Adrenal gland (tissue), 12 donors: ENCODE measurements around the gene AMHR2. TPM values are rescaled to one million over a fixed set of nuclear protein-coding genes. Genes with fewer than 3 reads are reported as not detected.

Source experiments
- DNase-seq, 7 donors: peaks; one replicate each; pipeline ENCODE4 v3.0.0-alpha.2; 2019 to 2020
- H3K27ac ChIP-seq, 5 donors: fragments of 200-600 bp; sonication (generic) in 4 of 5; 1 replicate in 3 of 5; 2 replicates in 2 of 5; pipeline versions ENCODE4 v1.5.1 to v1.8.0; 2016 to 2020; ENCODE audit warnings: mild to moderate bottlenecking in 1 of 5
- H3K27me3 ChIP-seq: fragments of 200-600 bp; 2 replicates; pipeline ENCODE4 v1.8.0; 2021
- H3K36me3 ChIP-seq, 2 donors: fragments of 200-600 bp; replicated peaks in 1 of 2; 1 replicate in 1 of 2; 2 replicates in 1 of 2; pipeline versions ENCODE4 v1.5.1 to v1.8.0; 2018 to 2022
- H3K4me1 ChIP-seq, 2 donors: fragments of 200-600 bp; replicated peaks in 1 of 2; 1 replicate in 1 of 2; 2 replicates in 1 of 2; pipeline versions ENCODE4 v1.5.1 to v1.8.0; 2018 to 2021
- H3K4me3 ChIP-seq, 4 donors: fragments of 200-600 bp; sonication (generic) in 3 of 4; one replicate each; pipeline ENCODE4 v1.5.1; 2016 to 2018
- H3K9me3 ChIP-seq, 3 donors: fragments of 200-600 bp; sonication (generic) in 1 of 3; replicated peaks in 1 of 3; 1 replicate in 2 of 3; 2 replicates in 1 of 3; pipeline versions ENCODE4 v1.5.1 to v1.8.0; 2016 to 2021
- POLR2A ChIP-seq, 2 donors: fragments of 450-650 bp; IDR thresholded peaks; one replicate each; pipeline ENCODE4 v1.6.1; 2017; ENCODE audit warnings: antibody characterized with exemption in 2 of 2, mild to moderate bottlenecking in 2 of 2, moderate library complexity in 1 of 2
- WGBS, 4 donors: extraction: QIAGEN DNeasy Blood & Tissue Kit in 2 of 4; methylation state at CpG; one replicate each; pipeline versions ENCODE4 v1.1.5 to v1.1.7; 2013 to 2017; 5-methylcytosine and 5-hydroxymethylcytosine counted together
- intact Hi-C, 2 donors: fragments of 100-400 bp; cut with DNase I; formaldehyde crosslinking; loops; one replicate each; pipeline versions ENCODE4 v1.14.1 to v1.15.0; 2022 to 2023
- polyA plus RNA-seq, 3 donors: library from polyadenylated mRNA; stranded (reverse); fragments of 200-250 nt in 2 of 3; fragments of 350-450 nt in 1 of 3; fragmentation: Illumina TruSeq in 1 of 3; extraction: RNeasy Lipid Tissue Mini Kit (QIAGEN cat#74804) in 1 of 3; gene quantifications; one replicate each; pipeline ENCODE4 v1.2.3, GENCODE V29; 2013 to 2014
- total RNA-seq, 9 donors: library from RNA; depleted of rRNA in 4 of 9; stranded (reverse); fragments of >200 nt in 4 of 9; fragments of 120-200 nt in 1 of 9; fragmentation: NEBNext Ultra II Directional in 1 of 9; extraction: Animal tissue kit (Norgen Biotek cat#: 25700) in 1 of 9; gene quantifications; one replicate each; pipeline versions ENCODE4 v1.1.0 to v1.2.4, GENCODE V29; 2013 to 2023
- TF ChIP-seq, protein P1 (sequence below), 6 experiments: fragments of 450-650 bp in 4 of 6; fragments of 200-600 bp in 2 of 6; sonication (generic) in 1 of 6; IDR thresholded peaks; 1 replicate in 5 of 6; 2 replicates in 1 of 6; pipeline versions ENCODE4 v1.5.1 to v1.8.0; 2016 to 2021; ENCODE audit warnings: antibody characterized with exemption in 6 of 6, mild to moderate bottlenecking in 2 of 6, moderate library complexity in 1 of 6
- donor health status: healthy with polysubstance abuse.
- donor health status: Bipolar disorder and iron deficiency.
- donor health status: DM: yes; HTN: yes; CAD: no.
- donor health status: DM: no; HTN: no; CAD: no.
- donor health status: DM: no; HTN: no; CAD: no.
- donor health status: DM: yes; HTN: yes; CAD: no.

AMHR2 gene
- total and polyA plus RNA-seq, 12 donors, result 19.8 to 106 (median 68.3) TPM

- Histone ChIP-seq H3K27me3 (no peaks in the 10 kb centered on the region), H3K4me1 (peaks cover 31 to 39% of the 10 kb centered on the region in 2 donors), H3K36me3 (peaks cover 0 to 17% of the 10 kb centered on the region in 2 donors), H3K9me3 (no peaks in the 10 kb centered on the region), H3K27ac (peak overlapping the region; percentile 58 to 97 (median 92)), H3K4me3 (peak overlapping the region in 3 of 4 donors; percentile 40 to 58 (median 42))
- intact Hi-C loops, result no loop called here
- DNase-seq, result peak in 1 of 7 donors; percentile 30
- TF ChIP-seq, protein P1, sequence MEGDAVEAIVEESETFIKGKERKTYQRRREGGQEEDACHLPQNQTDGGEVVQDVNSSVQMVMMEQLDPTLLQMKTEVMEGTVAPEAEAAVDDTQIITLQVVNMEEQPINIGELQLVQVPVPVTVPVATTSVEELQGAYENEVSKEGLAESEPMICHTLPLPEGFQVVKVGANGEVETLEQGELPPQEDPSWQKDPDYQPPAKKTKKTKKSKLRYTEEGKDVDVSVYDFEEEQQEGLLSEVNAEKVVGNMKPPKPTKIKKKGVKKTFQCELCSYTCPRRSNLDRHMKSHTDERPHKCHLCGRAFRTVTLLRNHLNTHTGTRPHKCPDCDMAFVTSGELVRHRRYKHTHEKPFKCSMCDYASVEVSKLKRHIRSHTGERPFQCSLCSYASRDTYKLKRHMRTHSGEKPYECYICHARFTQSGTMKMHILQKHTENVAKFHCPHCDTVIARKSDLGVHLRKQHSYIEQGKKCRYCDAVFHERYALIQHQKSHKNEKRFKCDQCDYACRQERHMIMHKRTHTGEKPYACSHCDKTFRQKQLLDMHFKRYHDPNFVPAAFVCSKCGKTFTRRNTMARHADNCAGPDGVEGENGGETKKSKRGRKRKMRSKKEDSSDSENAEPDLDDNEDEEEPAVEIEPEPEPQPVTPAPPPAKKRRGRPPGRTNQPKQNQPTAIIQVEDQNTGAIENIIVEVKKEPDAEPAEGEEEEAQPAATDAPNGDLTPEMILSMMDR (IDR thresholded peaks at IDR 0.05), result no peak
- TF ChIP-seq POLR2A (IDR thresholded peaks at IDR 0.05), result peak in 1 of 2 donors; percentile 88
- WGBS, 4 donors, result 13 to 18% (median 13%) methylated on average over 20 to 23 of the region's 23 CpGs
Observed at GRCh38 chr12:53378724-53379388, 44.8 kb upstream of the AMHR2 start.

DNA sequence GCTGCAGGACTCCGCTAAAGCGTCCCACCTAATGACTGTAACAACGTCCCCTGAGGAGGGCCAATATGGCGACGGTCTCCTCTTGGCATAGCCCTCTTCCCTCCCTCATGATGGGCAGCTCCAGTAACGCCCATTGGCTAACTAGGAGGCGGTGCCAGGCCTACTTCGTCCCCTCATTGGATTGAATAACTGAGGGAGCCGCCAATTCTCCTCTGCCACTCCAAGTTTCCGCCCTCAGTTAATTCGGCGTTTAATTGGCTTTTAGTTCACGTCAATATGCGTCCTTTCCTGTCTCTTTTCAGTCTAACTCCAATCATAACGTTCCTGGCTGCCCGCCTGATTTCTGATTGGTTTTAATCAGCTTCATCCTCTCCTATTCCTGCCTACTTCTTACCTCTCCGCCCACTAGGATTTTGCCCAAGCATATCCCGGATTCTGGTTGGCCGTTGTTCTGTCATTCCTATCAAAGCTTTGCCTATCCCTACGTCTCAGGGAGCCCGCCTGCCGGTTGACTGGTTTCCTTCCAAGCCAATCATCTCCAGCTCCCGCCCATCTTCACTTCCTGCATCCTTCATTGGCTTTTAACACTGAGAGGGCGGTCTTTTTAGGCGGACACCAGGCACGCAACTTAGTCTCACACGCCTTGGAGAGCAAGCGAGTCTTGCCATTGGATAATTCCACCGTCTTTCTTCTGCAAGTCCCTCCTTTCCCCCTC is 44.1 kb upstream of the AMHR2 start:
- intact Hi-C loops, result no loop called here
- peaks cover 0 to 24% of the 10 kb centered on the region in 2 donors for H3K36me3 ChIP-seq
- H3K27me3 ChIP-seq, result no peaks in the 10 kb centered on the region
- peak; percentile 99 to 100 (median 100) for DNase-seq
- 0 to 1% (median 0%) methylated on average over 24 to 29 of the region's 29 CpGs for WGBS, 4 donors
- H3K4me3 ChIP-seq, result peak overlapping the region in 3 of 4 donors; percentile 40 to 71 (median 42)
- peak overlapping the region; percentile 91 to 99 (median 97) for H3K27ac ChIP-seq
- peak in 1 of 2 donors; percentile 91 for TF ChIP-seq POLR2A (IDR thresholded peaks at IDR 0.05)
- TF ChIP-seq, protein P1 (IDR thresholded peaks at IDR 0.05), result no peak
- H3K9me3 ChIP-seq, result no peaks in the 10 kb centered on the region
- H3K4me1 ChIP-seq, result peaks cover 37 to 45% of the 10 kb centered on the region in 2 donors

GRCh38 chr12:53380104-53380793 is 43.4 kb upstream of the AMHR2 start, which contains the start of gene SP1:
Gene SP1, plus strand, starts transcription at chr12:53380176. Its CDS starts 116 bp downstream, at chr12:53380292.
- Histone ChIP-seq H3K4me1 (peaks cover 44 to 53% of the 10 kb centered on the region in 2 donors), H3K4me3 (peak within 1 kb of the TSS; percentile 15 to 71 (median 41)), H3K36me3 (peaks cover 0 to 30% of the 10 kb centered on the region in 2 donors), H3K9me3 (no peaks in the 10 kb centered on the region), H3K27ac (peak within 1 kb of the TSS; percentile 91 to 99 (median 97)), H3K27me3 (no peaks in the 10 kb centered on the region)
- intact Hi-C loops, result no loop called here
- TF ChIP-seq, protein P1 (IDR thresholded peaks at IDR 0.05), result no peak
- TF ChIP-seq POLR2A (IDR thresholded peaks at IDR 0.05), result peak; percentile 36 to 45
- DNase-seq, result peak; percentile 92 to 94 (median 93)
- WGBS, 4 donors, result 0 to 1% (median 1%) methylated on average over 23 to 69 of the region's 71 CpGs
